Testis (tissue), 2 donors: ENCODE results near the gene TMEM184A.

Source experiments
- CTCF ChIP-seq, 3 experiments: fragments of 450-650 bp in 2 of 3; fragments of 200-600 bp in 1 of 3; sonication (generic) in 1 of 3; IDR thresholded peaks; one replicate each; pipeline ENCODE4 v1.5.1; 2016 to 2019; ENCODE audit warnings: antibody characterized with exemption in 3 of 3, mild to moderate bottlenecking in 2 of 3, moderate library complexity in 1 of 3
- POLR2A ChIP-seq: fragments of 450-650 bp; IDR thresholded peaks from one replicate; pipeline ENCODE4 v1.6.1; 2017; ENCODE audit warnings: antibody characterized with exemption, mild to moderate bottlenecking, moderate library complexity

GRCh38 chr7:1588978-1589377, 33.0 kb upstream of the TMEM184A start:
- TF ChIP-seq CTCF (IDR thresholded peaks at IDR 0.05): no peak
- no peak for TF ChIP-seq POLR2A
